A673 (cell line): Measurements from ENCODE around the gene YWHAG.

Experiments
- CTCF ChIP-seq: fragments of 300-800, 200-600 bp; sonication (generic); conservative IDR thresholded peaks from 2 replicates; pipeline ENCODE4 v1.5.1; 2017; ENCODE audit warnings: low read depth, mild to moderate bottlenecking, antibody characterized with exemption, low read length, moderate library complexity, mixed read lengths
- EZH2 ChIP-seq: fragments of 200-600 bp; sonication (generic); IDR thresholded peaks from 2 replicates; pipeline ENCODE4 v1.6.1; 2017; ENCODE audit warnings: borderline replicate concordance, low read depth, mild to moderate bottlenecking, mixed read lengths, antibody characterized with exemption, low read length; ENCODE audit not compliant: poor library complexity, severe bottlenecking

GRCh38 chr7:76336094-76336493 lies 22.7 kb downstream of the YWHAG start:
- TF ChIP-seq CTCF = no peak
- TF ChIP-seq EZH2 = no peak
